A673 (cell line): ENCODE measurements around the gene HMGN4. TPM values are rescaled to one million over a fixed set of nuclear protein-coding genes. Genes with fewer than 3 reads are reported as not detected.

Source experiments
- BruUV-seq: library from RNA; stranded (reverse); fragments of 400-500 nt; replicated peaks from 2 replicates; lab custom pipeline; 2021; lab: Mats Ljungman, UMichigan
- CTCF ChIA-PET: fragments of 300-600 bp; sonication (Branson Sonifier 250); formaldehyde crosslinking; loops from one replicate; lab custom pipeline; 2022; ENCODE audit warnings: antibody characterized with exemption; lab: Charles Lee
- POLR2A ChIA-PET: fragments of 300-600 bp; sonication (Branson Sonifier 250); formaldehyde crosslinking; loops from one replicate; lab custom pipeline; 2022; ENCODE audit warnings: antibody characterized with exemption; ENCODE audit not compliant: low non-redundant PET; lab: Charles Lee
- DNase-seq: peaks from one replicate; pipeline ENCODE4 v3.0.0-alpha.2; 2015; ENCODE audit warnings: low spot score
- H3K27ac ChIP-seq: fragments of 200-600 bp; sonication (generic); 2 replicates; pipeline ENCODE4 v1.5.1; 2016; ENCODE audit warnings: mixed run types, low read depth, mild to moderate bottlenecking, mixed read lengths, antibody characterized with exemption, low read length; ENCODE audit not compliant: poor library complexity, severe bottlenecking
- H3K27me3 ChIP-seq: fragments of 200-600 bp; sonication (generic); replicated peaks from 2 replicates; pipeline ENCODE4 v1.6.1; 2017; ENCODE audit warnings: mixed run types, low read depth, mild to moderate bottlenecking, mixed read lengths, antibody characterized with exemption, low read length; ENCODE audit not compliant: insufficient read depth, poor library complexity
- H3K36me3 ChIP-seq: fragments of 200-600 bp; sonication (generic); 2 replicates; pipeline ENCODE4 v1.6.1; 2016; ENCODE audit warnings: mixed run types, mild to moderate bottlenecking, mixed read lengths, antibody characterized with exemption, low read length; ENCODE audit not compliant: insufficient read depth, poor library complexity, severe bottlenecking
- H3K4me1 ChIP-seq: fragments of 200-600 bp; sonication (generic); 2 replicates; pipeline ENCODE4 v1.6.1; 2017; ENCODE audit warnings: mixed run types, mild to moderate bottlenecking, mixed read lengths, antibody characterized with exemption, low read length; ENCODE audit not compliant: insufficient read depth, poor library complexity, severe bottlenecking
- H3K4me3 ChIP-seq: fragments of 200-600 bp; sonication (generic); 2 replicates; pipeline ENCODE4 v1.5.1; 2016; ENCODE audit warnings: low read depth, mixed run types, mild to moderate bottlenecking, mixed read lengths, low read length; ENCODE audit not compliant: poor library complexity, severe bottlenecking
- H3K9me3 ChIP-seq: fragments of 200-600 bp; sonication (generic); 2 replicates; pipeline ENCODE4 v1.6.1; 2016; ENCODE audit warnings: mixed run types, low read depth, mild to moderate bottlenecking, mixed read lengths, antibody characterized with exemption, low read length; ENCODE audit not compliant: poor library complexity, severe bottlenecking
- CTCF ChIP-seq: fragments of 300-800, 200-600 bp; sonication (generic); conservative IDR thresholded peaks from 2 replicates; pipeline ENCODE4 v1.5.1; 2017; ENCODE audit warnings: low read depth, mild to moderate bottlenecking, antibody characterized with exemption, low read length, moderate library complexity, mixed read lengths
- EZH2 ChIP-seq: fragments of 200-600 bp; sonication (generic); IDR thresholded peaks from 2 replicates; pipeline ENCODE4 v1.6.1; 2017; ENCODE audit warnings: borderline replicate concordance, low read depth, mild to moderate bottlenecking, mixed read lengths, antibody characterized with exemption, low read length; ENCODE audit not compliant: poor library complexity, severe bottlenecking
- intact Hi-C: fragments of 100-400 bp; cut with micrococcal nuclease; formaldehyde crosslinking; loops from one replicate; pipeline ENCODE4 v1.10.0; 2022; ENCODE audit not compliant: unreplicated experiment
- total RNA-seq: library from RNA; stranded (reverse); gene quantifications from 2 replicates; pipeline ENCODE4 v1.2.3, GENCODE V29; 2021

Gene HMGN4
- total RNA-seq, 1 experiment from 2014 or later, result 58.6 TPM

GRCh38 chr6:26594730-26595632 is 56.8 kb downstream of the HMGN4 start:
- peak; percentile 78 for DNase-seq
- Histone ChIP-seq H3K27ac (peak overlapping the region; percentile 82), H3K4me1 (peaks cover 7% of the 10 kb centered on the region), H3K36me3 (peaks cover 13% of the 10 kb centered on the region), H3K27me3 (no peaks in the 10 kb centered on the region), H3K4me3 (peak overlapping the region; percentile 90), H3K9me3 (no peaks in the 10 kb centered on the region)
- CTCF ChIA-PET, result interaction anchor here (0.7 to 2.0 kb wide), 15 partner anchors 10 to 569 kb away, joined by 3 to 33 read pairs (median 5); no protein-coding TSS in a partner anchor
- intact Hi-C loops, result loop anchor here (1.0 to 2.0 kb wide), 3 partner anchors 18 to 420 kb away; no protein-coding TSS in a partner anchor
- POLR2A ChIA-PET, result interaction anchor here (0.6 kb wide), 2 partner anchors 26 to 1457 kb away, joined by 3 to 4 read pairs; no protein-coding TSS in a partner anchor
- BruUV-seq, result no TSS peak
- TF ChIP-seq CTCF (no peak), EZH2 (no peak)

GRCh38 chr6:26595669-26596269 is 57.6 kb downstream of the HMGN4 start:
- Histone ChIP-seq H3K36me3 (peaks cover 13% of the 10 kb centered on the region), H3K9me3 (no peaks in the 10 kb centered on the region), H3K4me3 (peak overlapping the region; percentile 90), H3K27ac (peak overlapping the region; percentile 82), H3K27me3 (no peaks in the 10 kb centered on the region), H3K4me1 (peaks cover 7% of the 10 kb centered on the region)
- intact Hi-C loops, result loop anchor here (1.0 to 2.0 kb wide), 4 partner anchors 19 to 421 kb away; no protein-coding TSS in a partner anchor
- DNase-seq, result peak; percentile 96
- POLR2A ChIA-PET, result no interaction called here
- BruUV-seq, result no TSS peak
- TF ChIP-seq EZH2 (no peak), CTCF (peak; percentile 98)
- CTCF ChIA-PET, result interaction anchor here (0.5 to 2.0 kb wide), 15 partner anchors 11 to 570 kb away, joined by 3 to 33 read pairs (median 5); no protein-coding TSS in a partner anchor

Other genes with a start within 250 kb of the HMGN4 start
- 19.1 and 23.2 TPM in 2 replicates for gene BTN3A2, start 173.2 kb upstream of the HMGN4 start, total RNA-seq
- gene BTN2A2, start 155.3 kb upstream of the HMGN4 start, total RNA-seq, result 16.3 and 25.5 TPM in 2 replicates
- 14.2 and 14.8 TPM in 2 replicates for gene BTN3A1, start 136.1 kb upstream of the HMGN4 start, total RNA-seq
- gene BTN3A3, start 97.9 kb upstream of the HMGN4 start, total RNA-seq, result 12.2 and 12.7 TPM in 2 replicates
- 29.8 and 32.2 TPM in 2 replicates for gene BTN2A1, start 80.4 kb upstream of the HMGN4 start, total RNA-seq
- gene BTN1A1, start 38.1 kb upstream of the HMGN4 start, total RNA-seq, result not detected in 2 replicates
- 17.4 and 18.1 TPM in 2 replicates for gene ABT1, start 58.6 kb downstream of the HMGN4 start, total RNA-seq
- gene ZNF322, start 121.4 kb downstream of the HMGN4 start, total RNA-seq, result 18.1 and 21.5 TPM in 2 replicates